Measurements from ENCODE around the gene DGUOK. TPM values are rescaled to one million over a fixed set of nuclear protein-coding genes. Genes with fewer than 3 reads are reported as not detected.

The DGUOK gene
- total RNA-seq, 1 donor from 2014 or later = 70.1 TPM

DNA sequence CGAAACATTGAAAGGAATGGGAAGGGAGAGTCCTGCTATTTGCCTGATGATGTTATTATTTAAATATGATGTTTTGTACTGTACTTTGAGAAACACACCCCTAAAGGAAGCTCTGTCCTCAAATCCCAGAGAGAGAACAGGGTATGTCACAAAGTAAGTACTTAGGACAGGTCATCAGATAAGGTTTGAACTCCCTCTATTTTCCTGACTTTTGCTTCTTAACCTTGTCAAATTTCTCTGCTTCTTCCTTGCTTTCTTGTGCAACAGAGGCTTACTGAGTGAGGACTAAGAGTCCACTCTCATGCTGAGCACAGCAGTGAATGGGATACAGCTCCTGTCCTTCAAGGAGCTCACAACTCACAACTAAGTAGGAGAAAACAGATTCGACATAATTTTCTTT, 3.7 kb downstream of the DGUOK start:
- intact Hi-C loops (cut with micrococcal nuclease) = no loop called here
- Mint-ChIP-seq H3K4me3 (no peak overlapping the region), H3K9me3 (no peaks in the 10 kb centered on the region), H3K27ac (no peak overlapping the region), H3K27me3 (no peaks in the 10 kb centered on the region), H3K36me3 (ENCODE audit: low read depth) (peaks cover 57% of the 10 kb centered on the region), H3K4me1 (peaks cover 71% of the 10 kb centered on the region)
- ChIA-PET CTCF (no interaction called here), POLR2A (interaction anchor here (0.7 to 1.5 kb wide), 3 partner anchors 55 to 100 kb away, joined by 3 to 11 read pairs (median 4); partner anchors contain the start of gene TET3)
- no peak for TF ChIP-seq CTCF (IDR thresholded peaks at IDR 0.05)
- ATAC-seq (ENCODE audit: low read depth) = no peak
- no peak for DNase-seq

DNA sequence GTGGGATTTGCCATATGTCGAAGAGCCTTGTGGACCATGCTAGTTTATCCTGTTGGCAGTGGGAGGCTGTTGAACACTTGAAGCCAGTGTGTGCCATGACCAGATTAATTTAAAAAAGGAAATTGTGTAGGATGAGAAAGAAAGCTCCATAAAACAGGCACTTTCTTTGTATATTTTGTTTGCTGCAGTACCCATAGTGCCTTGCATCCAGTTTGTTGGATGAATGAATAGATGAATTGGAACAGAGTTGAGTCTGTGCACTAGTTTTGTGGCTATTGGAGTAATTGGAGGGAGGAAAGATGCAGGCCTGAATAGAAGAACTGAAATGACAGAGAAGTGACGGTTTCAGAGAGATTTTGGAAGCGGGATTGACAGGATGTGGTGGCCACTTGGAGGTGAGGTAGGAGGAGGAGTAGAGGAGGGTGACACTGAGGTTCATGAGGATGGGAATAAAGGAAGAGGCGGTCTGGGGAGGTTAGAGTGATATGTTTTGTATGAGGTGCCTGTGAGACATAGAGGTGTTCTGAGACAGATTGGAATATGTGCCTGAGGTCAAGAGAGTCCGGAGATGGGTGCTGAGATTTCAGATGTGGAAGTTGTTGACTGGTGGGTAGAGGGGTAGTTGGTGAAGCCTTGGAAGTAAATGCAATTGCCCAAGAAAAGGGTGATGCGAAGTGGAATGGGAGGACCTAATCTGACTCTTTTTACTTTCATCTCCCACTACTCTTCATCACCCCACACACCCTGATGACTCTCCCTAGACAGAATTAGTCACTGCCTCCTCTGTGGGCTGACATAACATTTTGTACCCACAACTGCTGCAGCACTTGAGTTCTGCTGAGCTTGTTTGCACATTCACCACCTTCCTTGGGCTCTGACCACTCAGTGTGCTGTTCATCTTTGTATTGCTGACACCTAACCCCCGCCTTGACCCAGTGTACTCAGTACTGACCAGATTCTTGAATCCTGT, 5.1 kb downstream of the DGUOK start:
- H3K36me3 Mint-ChIP-seq (ENCODE audit: low read depth) = peaks cover 64% of the 10 kb centered on the region
- intact Hi-C loops (cut with micrococcal nuclease) = no loop called here
- H3K4me1 Mint-ChIP-seq = peaks cover 68% of the 10 kb centered on the region
- no peak overlapping the region for H3K4me3 Mint-ChIP-seq
- ChIA-PET CTCF (no interaction called here), POLR2A (interaction anchor here (0.5 to 1.5 kb wide), 2 partner anchors 95 to 502 kb away, joined by 3 to 5 read pairs; no protein-coding TSS in a partner anchor)
- peak overlapping the region; percentile 24 for H3K27ac Mint-ChIP-seq
- DNase-seq (no peak), ATAC-seq (ENCODE audit: low read depth) (no peak)
- H3K27me3 Mint-ChIP-seq = no peaks in the 10 kb centered on the region
- H3K9me3 Mint-ChIP-seq = no peaks in the 10 kb centered on the region
- TF ChIP-seq CTCF (IDR thresholded peaks at IDR 0.05) = no peak

DNA sequence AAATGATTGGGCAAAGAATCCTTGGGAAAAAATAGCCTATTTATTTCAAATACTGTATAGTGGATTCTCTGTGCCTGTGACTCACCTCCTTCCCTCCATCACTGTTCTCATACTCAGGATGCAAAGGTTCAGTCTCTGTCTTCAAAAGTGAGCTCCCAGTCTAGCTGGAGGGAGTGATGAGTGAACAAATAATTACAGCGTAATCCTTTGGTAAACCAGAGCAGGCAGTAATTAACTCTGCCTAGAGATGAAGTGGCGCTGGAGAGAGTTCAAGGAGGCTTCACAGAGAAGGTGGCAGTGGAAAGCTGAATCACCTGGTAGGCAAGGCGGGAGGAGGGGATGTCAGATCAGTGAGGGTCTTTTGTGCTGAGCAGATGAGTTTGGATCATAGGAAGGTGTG, 6.5 kb downstream of the DGUOK start:
- H3K4me1 Mint-ChIP-seq = peaks cover 74% of the 10 kb centered on the region
- ChIA-PET POLR2A (interaction anchor here (1.0 kb wide), 2 partner anchors 52 to 482 kb away, joined by 3 read pairs; no protein-coding TSS in a partner anchor), CTCF (no interaction called here)
- no peak overlapping the region for H3K27ac Mint-ChIP-seq
- H3K9me3 Mint-ChIP-seq = no peaks in the 10 kb centered on the region
- DNase-seq (no peak), ATAC-seq (ENCODE audit: low read depth) (no peak)
- no peaks in the 10 kb centered on the region for H3K27me3 Mint-ChIP-seq
- peaks cover 73% of the 10 kb centered on the region for H3K36me3 Mint-ChIP-seq (ENCODE audit: low read depth)
- H3K4me3 Mint-ChIP-seq = no peak overlapping the region
- no peak for TF ChIP-seq CTCF (IDR thresholded peaks at IDR 0.05)
- intact Hi-C loops (cut with micrococcal nuclease) = no loop called here

DNA sequence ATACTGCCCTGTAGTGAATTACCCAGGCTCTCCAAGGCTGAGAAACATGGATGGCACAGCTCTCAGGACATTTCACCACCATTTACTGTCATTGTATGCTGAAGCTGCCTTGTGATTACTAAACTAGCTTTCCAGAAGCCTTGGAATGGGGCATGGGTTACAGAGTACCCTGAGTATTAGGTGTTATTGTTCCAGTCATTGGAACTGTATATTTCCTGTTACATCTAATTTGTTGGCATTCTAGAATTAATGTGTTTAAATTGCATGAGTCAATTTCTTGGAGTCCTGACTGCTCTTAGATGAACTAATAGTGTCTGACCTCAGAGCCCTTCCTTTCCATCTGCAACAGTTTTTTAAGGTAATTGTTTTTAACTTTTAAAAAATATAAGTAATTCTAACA, 9.0 kb downstream of the DGUOK start:
- H3K27ac Mint-ChIP-seq = no peak overlapping the region
- no peaks in the 10 kb centered on the region for H3K27me3 Mint-ChIP-seq
- POLR2A ChIA-PET = interaction anchor here (0.7 kb wide), 1 partner anchor 708 kb away, joined by 3 read pairs; no protein-coding TSS in a partner anchor
- peaks cover 63% of the 10 kb centered on the region for H3K4me1 Mint-ChIP-seq
- no peak for DNase-seq
- CTCF ChIA-PET = interaction anchor here (1.5 kb wide), 1 partner anchor 399 kb away, joined by 3 read pairs; no protein-coding TSS in a partner anchor
- intact Hi-C loops (cut with micrococcal nuclease) = no loop called here
- H3K9me3 Mint-ChIP-seq = no peaks in the 10 kb centered on the region
- no peak for TF ChIP-seq CTCF (IDR thresholded peaks at IDR 0.05)
- ATAC-seq (ENCODE audit: low read depth) = no peak
- H3K36me3 Mint-ChIP-seq (ENCODE audit: low read depth) = peaks cover 80% of the 10 kb centered on the region
- H3K4me3 Mint-ChIP-seq = no peak overlapping the region
